Astrocyte (in vitro differentiated cells and primary cell): Measurements from ENCODE around the gene BEST2. TPM values are rescaled to one million over a fixed set of nuclear protein-coding genes. Genes with fewer than 3 reads are reported as not detected.
A peak's percentile ranks its signal among the peaks of the same experiment; 100 is the strongest.

ENCODE experiments used
- DNase-seq: peaks from one replicate; pipeline ENCODE4 v3.0.0-alpha.2; 2010; ENCODE audit warnings: low read depth
- FAIRE-seq: peaks from 2 replicates; lab custom pipeline; 2011; peaks lifted over from hg19 to GRCh38; lab: Jason Lieb, UNC
- H2AFZ ChIP-seq: 2 replicates; pipeline ENCODE4 v1.6.0; 2012; ENCODE audit warnings: low read depth, low read length, inconsistent platforms
- H3K27ac ChIP-seq: 2 replicates; pipeline ENCODE4 v1.5.1; 2011; ENCODE audit warnings: low read depth, low read length, inconsistent platforms
- H3K27me3 ChIP-seq: 2 replicates; pipeline ENCODE4 v1.6.0; 2011; ENCODE audit warnings: low read length, inconsistent platforms; ENCODE audit not compliant: insufficient read depth
- H3K36me3 ChIP-seq: 2 replicates; pipeline ENCODE4 v1.5.1; 2011; ENCODE audit warnings: low read length, inconsistent platforms; ENCODE audit not compliant: insufficient read depth
- H3K4me1 ChIP-seq: 2 replicates; pipeline ENCODE4 v1.5.1; 2011; ENCODE audit warnings: low read length, inconsistent platforms; ENCODE audit not compliant: insufficient read depth
- H3K4me2 ChIP-seq: 2 replicates; pipeline ENCODE4 v1.6.0; 2012; ENCODE audit warnings: low read length, inconsistent platforms
- H3K4me3 ChIP-seq: 2 replicates; pipeline ENCODE4 v1.5.1; 2011; ENCODE audit warnings: low read depth, mild to moderate bottlenecking, low read length, inconsistent platforms; ENCODE audit not compliant: insufficient read depth
- H3K79me2 ChIP-seq: 2 replicates; pipeline ENCODE4 v1.6.0; 2012; ENCODE audit warnings: mild to moderate bottlenecking, low read length, inconsistent platforms; ENCODE audit not compliant: insufficient read depth
- H3K9ac ChIP-seq: 2 replicates; pipeline ENCODE4 v1.6.0; 2012; ENCODE audit warnings: mild to moderate bottlenecking, low read length, inconsistent platforms
- H3K9me3 ChIP-seq: 2 replicates; pipeline ENCODE4 v1.5.1; 2012; ENCODE audit warnings: low read depth, mild to moderate bottlenecking, low read length, inconsistent platforms; ENCODE audit not compliant: insufficient read depth
- H4K20me1 ChIP-seq: 2 replicates; pipeline ENCODE4 v1.6.0; 2012; ENCODE audit warnings: low read length, inconsistent platforms; ENCODE audit not compliant: insufficient read depth
- H3K27ac Mint-ChIP-seq: one replicate; pipeline ENCODE4 v1.8.0; 2021; ENCODE audit warnings: mild to moderate bottlenecking, mixed read lengths; ENCODE audit not compliant: unreplicated experiment
- H3K27me3 Mint-ChIP-seq: one replicate; pipeline ENCODE4 v1.8.0; 2021; ENCODE audit warnings: low read depth, mixed read lengths; ENCODE audit not compliant: unreplicated experiment
- H3K36me3 Mint-ChIP-seq: one replicate; pipeline ENCODE4 v1.8.0; 2021; ENCODE audit warnings: low read depth, mixed read lengths; ENCODE audit not compliant: unreplicated experiment
- H3K4me1 Mint-ChIP-seq: one replicate; pipeline ENCODE4 v1.8.0; 2021; ENCODE audit warnings: low read depth, mixed read lengths; ENCODE audit not compliant: unreplicated experiment
- H3K4me3 Mint-ChIP-seq: one replicate; pipeline ENCODE4 v1.8.0; 2021; ENCODE audit warnings: mild to moderate bottlenecking, moderate library complexity, mixed read lengths; ENCODE audit not compliant: unreplicated experiment
- H3K9me3 Mint-ChIP-seq: one replicate; pipeline ENCODE4 v1.8.0; 2021; ENCODE audit warnings: mild to moderate bottlenecking, mixed read lengths; ENCODE audit not compliant: unreplicated experiment
- CTCF ChIP-seq: IDR thresholded peaks from 2 replicates; pipeline ENCODE4 v1.5.1; 2011; ENCODE audit warnings: low read depth, mild to moderate bottlenecking, inconsistent platforms, low read length, moderate library complexity; ENCODE audit not compliant: insufficient read depth
- EZH2 ChIP-seq: IDR thresholded peaks from 2 replicates; pipeline ENCODE4 v1.6.1; 2012; ENCODE audit warnings: mild to moderate bottlenecking, low read length, inconsistent platforms; ENCODE audit not compliant: insufficient read depth
- total RNA-seq: library from RNA; stranded (reverse); gene quantifications from 2 replicates; pipeline ENCODE4 v1.2.1, GENCODE V29; 2021

BEST2 gene
- total RNA-seq, 1 donor from 2014 or later, result not detected

GRCh38 chr19:12800466-12800770, 48.8 kb downstream of the BEST2 start:
- Histone ChIP-seq H3K4me1 (peaks cover 24% of the 10 kb centered on the region), H3K36me3 (no peaks in the 10 kb centered on the region), H3K9me3 (no peaks in the 10 kb centered on the region), H2AFZ (no peak overlapping the region), H3K27me3 (no peaks in the 10 kb centered on the region), H3K27ac (no peak overlapping the region), H3K4me2 (peak overlapping the region; percentile 95), H3K79me2 (peaks cover 14% of the 10 kb centered on the region), H3K9ac (peak overlapping the region; percentile 85), H3K4me3 (peak overlapping the region; percentile 82), H4K20me1 (peaks cover 11% of the 10 kb centered on the region)
- Mint-ChIP-seq H3K27ac (no peak overlapping the region), H3K4me3 (peak overlapping the region; percentile 88), H3K36me3 (peaks cover 2% of the 10 kb centered on the region), H3K4me1 (peaks cover 10% of the 10 kb centered on the region), H3K27me3 (peaks cover 7% of the 10 kb centered on the region), H3K9me3 (no peaks in the 10 kb centered on the region)
- TF ChIP-seq EZH2, result no peak
- no peak for FAIRE-seq
- no peak for DNase-seq

GRCh38 chr19:12800923-12801465, 49.4 kb downstream of the BEST2 start:
- H3K9me3 Mint-ChIP-seq, result no peaks in the 10 kb centered on the region
- peaks cover 14% of the 10 kb centered on the region for H3K79me2 ChIP-seq
- H3K4me1 Mint-ChIP-seq, result peaks cover 6% of the 10 kb centered on the region
- peak overlapping the region; percentile 85 for H3K9ac ChIP-seq
- H3K36me3 ChIP-seq, result no peaks in the 10 kb centered on the region
- TF ChIP-seq EZH2, result peak; percentile 37
- TF ChIP-seq CTCF, result no peak
- H3K9me3 ChIP-seq, result no peaks in the 10 kb centered on the region
- H3K4me2 ChIP-seq, result peak overlapping the region; percentile 95
- H3K27me3 ChIP-seq, result no peaks in the 10 kb centered on the region
- peaks cover 24% of the 10 kb centered on the region for H3K4me1 ChIP-seq
- FAIRE-seq, result no peak
- peaks cover 2% of the 10 kb centered on the region for H3K36me3 Mint-ChIP-seq
- H3K27me3 Mint-ChIP-seq, result peaks cover 7% of the 10 kb centered on the region
- DNase-seq, result no peak
- H3K4me3 Mint-ChIP-seq, result peak overlapping the region; percentile 88
- H3K27ac ChIP-seq, result no peak overlapping the region
- H3K27ac Mint-ChIP-seq, result peak overlapping the region; percentile 53
- peak overlapping the region; percentile 91 for H2AFZ ChIP-seq
- peak overlapping the region; percentile 82 for H3K4me3 ChIP-seq
- peaks cover 11% of the 10 kb centered on the region for H4K20me1 ChIP-seq

GRCh38 chr19:12801466-12802266, 50.1 kb downstream of the BEST2 start, which contains the start of the genes PRDX2 and THSD8:
PRDX2 (minus strand) TSS chr19:12801800; CDS start chr19:12801261, 539 bp downstream.
THSD8 (plus strand) TSS chr19:12802069; CDS start chr19:12802072, 3 bp downstream.
- no peak for FAIRE-seq
- TF ChIP-seq CTCF (no peak), EZH2 (peak; percentile 54)
- Histone ChIP-seq H3K4me1 (peaks cover 25% of the 10 kb centered on the region), H3K27me3 (no peaks in the 10 kb centered on the region), H3K4me3 (peak within 1 kb of the TSS; percentile 82), H3K27ac (no peak within 1 kb of the TSS), H3K36me3 (no peaks in the 10 kb centered on the region), H3K9me3 (no peaks in the 10 kb centered on the region), H2AFZ (peak within 1 kb of the TSS; percentile 91), H3K79me2 (peaks cover 14% of the 10 kb centered on the region), H4K20me1 (peaks cover 11% of the 10 kb centered on the region), H3K9ac (peak within 1 kb of the TSS; percentile 85), H3K4me2 (peak within 1 kb of the TSS; percentile 95)
- Mint-ChIP-seq H3K9me3 (no peaks in the 10 kb centered on the region), H3K27me3 (peaks cover 7% of the 10 kb centered on the region), H3K4me1 (no peaks in the 10 kb centered on the region), H3K36me3 (peaks cover 2% of the 10 kb centered on the region), H3K27ac (peak within 1 kb of the TSS; percentile 53), H3K4me3 (peak within 1 kb of the TSS; percentile 88)
- DNase-seq, result no peak
